Chondrocyte (in vitro differentiated cells): ENCODE results near the gene CXXC1. TPM values are rescaled to one million over a fixed set of nuclear protein-coding genes. Genes with fewer than 3 reads are reported as not detected.

Experiments used
- DNase-seq: peaks from one replicate; pipeline ENCODE4 v3.0.0; 2021; ENCODE audit warnings: mixed read lengths, low spot score
- H3K27ac Mint-ChIP-seq: one replicate; pipeline ENCODE4 v1.8.0; 2021; ENCODE audit warnings: mild to moderate bottlenecking, moderate library complexity, mixed read lengths; ENCODE audit not compliant: unreplicated experiment
- H3K27me3 Mint-ChIP-seq: 2 replicates; pipeline ENCODE4 v1.8.0; 2021; ENCODE audit warnings: low read depth, mixed read lengths
- H3K36me3 Mint-ChIP-seq: 2 replicates; pipeline ENCODE4 v1.8.0; 2021; ENCODE audit warnings: low read depth, mixed read lengths
- H3K4me1 Mint-ChIP-seq: 2 replicates; pipeline ENCODE4 v1.8.0; 2021; ENCODE audit warnings: low read depth, mild to moderate bottlenecking, mixed read lengths
- H3K4me3 Mint-ChIP-seq: one replicate; pipeline ENCODE4 v1.8.0; 2021; ENCODE audit warnings: mild to moderate bottlenecking, moderate library complexity, mixed read lengths; ENCODE audit not compliant: unreplicated experiment
- H3K9me3 Mint-ChIP-seq: 2 replicates; pipeline ENCODE4 v1.8.0; 2021; ENCODE audit warnings: low read depth, mixed read lengths
- CTCF ChIP-seq: fragments of 200-600 bp; sonication (generic); IDR thresholded peaks from 2 replicates; pipeline ENCODE4 v1.5.0; 2021; ENCODE audit warnings: antibody characterized with exemption, mild to moderate bottlenecking, moderate library complexity
- total RNA-seq: library from RNA; stranded (reverse); gene quantifications from 3 replicates; pipeline ENCODE4 v1.2.1, GENCODE V29; 2021

The CXXC1 gene
- total RNA-seq, 1 donor from 2014 or later, result 47.6 TPM

DNA sequence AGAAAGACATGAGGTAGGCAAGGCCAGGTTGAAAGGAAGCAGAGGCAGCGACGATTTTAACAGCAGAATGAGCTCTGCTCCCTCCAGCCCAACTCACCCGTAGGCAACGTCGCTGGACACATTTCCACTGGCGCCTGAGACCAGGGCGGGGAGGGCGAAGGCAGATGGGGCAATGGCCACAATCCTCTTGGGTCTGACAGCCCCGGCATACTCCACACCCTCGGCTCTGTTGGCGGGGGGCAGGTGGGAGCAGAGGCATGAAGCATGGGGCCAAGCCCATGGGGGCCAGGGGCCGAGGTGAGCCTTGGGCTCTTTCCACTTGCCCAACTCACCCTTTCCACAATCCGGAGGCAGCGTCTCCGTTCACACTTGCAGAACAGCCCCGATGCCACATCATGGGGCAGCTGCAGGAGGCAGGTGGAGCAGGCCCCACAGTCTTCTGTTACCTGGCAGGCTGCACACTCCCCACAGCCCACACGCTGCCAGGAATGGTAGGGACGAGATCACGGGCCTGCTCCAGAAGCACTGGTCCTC lies 11.9 kb downstream of the CXXC1 start:
- H3K4me3 Mint-ChIP-seq, result no peak overlapping the region
- DNase-seq, result no peak
- peaks cover 48% of the 10 kb centered on the region for H3K36me3 Mint-ChIP-seq
- TF ChIP-seq CTCF, result no peak
- peaks cover 23% of the 10 kb centered on the region for H3K4me1 Mint-ChIP-seq
- no peak overlapping the region for H3K27ac Mint-ChIP-seq
- no peaks in the 10 kb centered on the region for H3K9me3 Mint-ChIP-seq
- H3K27me3 Mint-ChIP-seq, result no peaks in the 10 kb centered on the region

DNA sequence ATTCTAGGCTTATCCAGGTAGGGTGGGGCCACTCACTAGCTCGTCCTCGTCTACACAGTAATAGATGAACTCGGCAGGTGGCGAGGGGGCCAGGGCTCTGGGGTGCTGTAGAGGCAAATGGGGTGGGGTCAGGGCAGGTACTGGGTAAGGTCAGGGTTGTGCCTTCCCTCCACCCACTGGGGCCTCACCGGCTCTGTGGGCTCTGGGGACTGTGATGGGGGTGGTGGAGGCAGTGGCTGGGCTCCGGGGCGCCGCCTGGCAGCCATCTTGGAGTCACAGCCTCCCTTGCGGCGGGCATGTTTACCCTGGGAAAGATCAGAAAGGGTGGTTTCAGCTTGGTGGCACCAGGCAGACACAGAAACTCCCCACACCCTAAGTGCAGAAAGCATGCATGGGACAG lies 12.6 kb downstream of the CXXC1 start:
- H3K4me1 Mint-ChIP-seq, result peaks cover 16% of the 10 kb centered on the region
- no peaks in the 10 kb centered on the region for H3K27me3 Mint-ChIP-seq
- no peak overlapping the region for H3K27ac Mint-ChIP-seq
- no peak overlapping the region for H3K4me3 Mint-ChIP-seq
- TF ChIP-seq CTCF, result no peak
- DNase-seq, result no peak
- no peaks in the 10 kb centered on the region for H3K9me3 Mint-ChIP-seq
- peaks cover 51% of the 10 kb centered on the region for H3K36me3 Mint-ChIP-seq

DNA sequence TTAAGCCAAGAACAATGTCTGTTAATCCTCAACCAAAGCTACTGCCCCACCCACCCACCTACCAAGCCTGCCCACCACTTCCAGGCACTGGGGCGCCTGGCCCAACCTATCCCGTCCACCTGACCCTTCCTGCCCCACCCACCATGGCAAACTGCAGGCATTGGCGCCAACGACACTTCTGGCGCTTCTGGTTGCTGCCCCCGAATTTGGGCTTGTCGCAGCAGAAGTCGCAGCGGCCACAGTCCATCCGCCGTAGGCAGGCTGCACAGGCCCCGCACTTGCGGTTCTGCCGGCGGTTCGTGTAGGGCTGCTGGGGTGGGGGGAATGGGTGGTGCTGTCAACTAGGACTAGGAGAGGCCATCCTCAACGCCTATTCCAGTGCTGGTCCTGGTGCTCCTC lies 13.4 kb downstream of the CXXC1 start:
- DNase-seq, result peak; percentile 93
- Mint-ChIP-seq H3K9me3 (no peaks in the 10 kb centered on the region), H3K4me1 (peaks cover 7% of the 10 kb centered on the region), H3K27ac (no peak overlapping the region), H3K36me3 (peaks cover 57% of the 10 kb centered on the region), H3K4me3 (no peak overlapping the region), H3K27me3 (no peaks in the 10 kb centered on the region)
- TF ChIP-seq CTCF, result no peak

DNA sequence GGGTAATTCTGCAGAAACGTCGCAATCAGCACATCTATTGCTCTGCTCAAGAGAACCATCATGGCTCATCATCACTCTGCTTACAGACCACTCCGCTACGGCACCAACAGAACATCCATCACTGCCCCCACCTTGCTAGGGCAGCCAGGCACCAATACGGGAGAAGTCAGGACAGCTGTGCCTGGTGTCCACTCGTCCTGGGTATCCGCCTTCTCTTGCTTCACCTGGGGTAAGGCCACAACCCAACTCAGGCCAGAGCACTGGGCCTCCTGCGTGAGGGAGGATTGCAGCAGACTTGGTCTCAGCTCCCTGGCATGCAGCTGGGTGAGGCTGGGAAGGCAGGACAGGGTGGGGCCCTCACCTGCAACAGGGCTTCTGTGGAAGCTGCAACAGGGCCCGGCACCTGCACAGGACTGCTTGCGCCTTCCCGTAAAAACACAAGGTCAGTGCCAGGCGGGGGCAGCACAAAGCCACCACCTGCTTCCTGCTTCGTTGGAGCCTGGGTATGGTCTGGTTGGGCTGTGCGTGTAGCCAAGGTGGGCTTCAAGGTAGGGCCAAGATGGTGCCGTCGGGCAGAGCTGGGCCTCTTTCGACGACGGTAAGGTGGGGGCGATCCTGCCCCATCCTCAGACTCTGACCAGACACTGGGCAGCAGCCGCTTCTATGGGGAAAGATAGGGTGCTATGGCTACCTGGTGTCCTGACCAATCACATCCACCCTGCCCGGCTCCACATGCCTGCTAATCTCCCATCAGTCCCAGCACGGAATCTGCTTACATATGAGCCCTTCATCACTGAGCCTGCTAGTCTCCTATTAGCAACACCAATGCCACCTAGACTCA lies 14.1 kb downstream of the CXXC1 start:
- no peaks in the 10 kb centered on the region for H3K9me3 Mint-ChIP-seq
- no peak overlapping the region for H3K27ac Mint-ChIP-seq
- DNase-seq, result no peak
- H3K36me3 Mint-ChIP-seq, result peaks cover 58% of the 10 kb centered on the region
- H3K4me3 Mint-ChIP-seq, result no peak overlapping the region
- no peak for TF ChIP-seq CTCF
- H3K4me1 Mint-ChIP-seq, result peaks cover 2% of the 10 kb centered on the region
- no peaks in the 10 kb centered on the region for H3K27me3 Mint-ChIP-seq

GRCh38 chr18:50272568-50272967 lies 14.9 kb downstream of the CXXC1 start:
- H3K36me3 Mint-ChIP-seq, result peaks cover 58% of the 10 kb centered on the region
- no peaks in the 10 kb centered on the region for H3K27me3 Mint-ChIP-seq
- H3K4me1 Mint-ChIP-seq, result no peaks in the 10 kb centered on the region
- no peak for DNase-seq
- no peak for TF ChIP-seq CTCF
- H3K9me3 Mint-ChIP-seq, result no peaks in the 10 kb centered on the region
- H3K4me3 Mint-ChIP-seq, result no peak overlapping the region
- H3K27ac Mint-ChIP-seq, result peak overlapping the region; percentile 27
